CD4-positive, alpha-beta T cell treated with Interleukin-17A for 1 hour (primary cell): Measurements from ENCODE around the gene TRPM3.

ENCODE experiments used
- DNase-seq: peaks from one replicate; pipeline ENCODE4 v3.0.0-alpha.2; 2020

The TRPM3 gene

GRCh38 chr9:70539526-70539925 lies 581.9 kb downstream of the TRPM3 start:
- DNase-seq, result no peak

DNA sequence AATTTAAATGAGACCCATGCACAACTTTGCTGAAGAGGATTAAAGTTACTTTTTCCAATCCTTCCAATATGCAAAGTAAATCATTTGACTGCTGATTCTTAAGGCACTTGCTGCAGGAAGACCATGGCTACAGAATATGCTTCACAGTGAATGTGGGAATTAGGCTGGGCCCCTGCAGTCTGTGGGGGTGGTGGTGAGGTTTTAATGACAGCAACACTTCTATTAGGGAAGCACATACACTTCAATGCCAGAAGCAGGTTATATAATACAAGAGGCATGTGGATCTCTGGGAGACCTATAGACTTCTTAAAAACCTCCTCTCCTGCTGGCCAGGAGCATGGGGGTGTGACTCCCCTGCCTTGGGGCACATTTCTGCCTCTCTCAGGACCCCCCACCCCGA lies 582.4 kb downstream of the TRPM3 start:
- DNase-seq, result no peak

- DNase-seq, result no peak
These were observed 584.3 kb downstream of the TRPM3 start for GRCh38 chr9:70537084-70537483.

GRCh38 chr9:70535546-70536323 lies 585.7 kb downstream of the TRPM3 start:
- DNase-seq, result no peak

- no peak for DNase-seq
These were observed 587.0 kb downstream of the TRPM3 start for GRCh38 chr9:70534471-70534870.

GRCh38 chr9:70534061-70534460 lies 587.4 kb downstream of the TRPM3 start:
- DNase-seq, result no peak

GRCh38 chr9:70533492-70533891 lies 587.9 kb downstream of the TRPM3 start:
- DNase-seq, result no peak

- no peak for DNase-seq
These were observed 588.7 kb downstream of the TRPM3 start for GRCh38 chr9:70532716-70533115.

DNA sequence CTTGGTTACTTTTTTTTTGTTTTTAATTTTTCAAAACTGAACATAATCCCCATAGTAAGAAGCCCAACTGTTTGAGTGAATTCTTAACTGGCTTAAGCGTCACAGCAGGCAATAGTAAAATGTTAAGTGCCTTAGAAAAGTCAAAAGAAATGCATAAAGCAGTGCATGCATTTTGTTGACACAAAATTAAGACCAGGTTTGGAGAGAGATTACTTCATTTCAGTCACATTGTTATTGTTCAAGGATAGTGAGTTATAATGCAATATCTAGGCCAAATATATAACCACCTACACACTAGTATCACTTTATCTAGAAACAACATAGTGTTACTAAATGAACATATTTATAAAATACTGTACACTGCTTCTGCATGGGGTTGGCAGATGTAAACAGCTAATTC lies 590.1 kb downstream of the TRPM3 start:
- no peak for DNase-seq

GRCh38 chr9:70530716-70531115 lies 590.7 kb downstream of the TRPM3 start:
- no peak for DNase-seq

GRCh38 chr9:70529833-70530232 lies 591.6 kb downstream of the TRPM3 start:
- no peak for DNase-seq

DNA sequence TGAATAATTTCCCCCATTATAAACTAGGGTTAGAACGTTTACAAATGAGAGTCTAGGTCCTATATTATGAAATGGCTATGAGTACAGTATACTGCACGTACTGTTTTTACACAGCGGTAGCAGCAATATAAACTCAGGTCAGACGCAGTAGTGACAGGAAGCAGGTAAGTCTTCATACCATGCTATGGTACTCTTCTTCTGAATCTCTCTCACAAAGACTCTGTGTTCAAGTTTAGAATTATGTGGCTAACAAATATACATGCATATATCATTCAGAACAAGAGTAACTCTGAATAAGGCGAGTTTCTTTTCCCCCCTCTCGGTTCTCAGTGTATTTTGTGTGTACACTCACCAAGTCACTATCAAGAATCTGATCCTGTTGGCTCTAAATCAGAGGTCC lies 592.0 kb downstream of the TRPM3 start:
- no peak for DNase-seq

GRCh38 chr9:70526902-70527301 lies 594.5 kb downstream of the TRPM3 start:
- no peak for DNase-seq

DNA sequence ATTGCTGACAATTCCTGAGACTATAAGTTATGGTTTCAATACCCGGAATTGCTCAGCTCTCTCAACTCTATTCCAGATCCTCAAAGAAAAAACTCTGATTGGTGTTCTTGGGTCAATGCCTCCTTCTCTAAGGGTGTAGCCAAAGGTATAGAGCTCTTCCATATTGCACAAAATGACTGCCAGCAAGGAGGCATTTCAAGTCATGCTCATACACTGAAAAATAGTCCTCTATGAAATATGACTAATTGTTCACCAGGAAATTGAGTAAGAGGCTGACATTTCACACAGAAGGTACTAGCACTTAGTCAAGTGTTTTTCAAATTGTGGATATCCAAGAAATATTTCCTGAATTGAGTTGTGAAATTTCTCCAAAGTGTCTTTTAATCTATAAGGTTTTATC lies 595.9 kb downstream of the TRPM3 start:
- no peak for DNase-seq

GRCh38 chr9:70519912-70520724 lies 601.3 kb downstream of the TRPM3 start:
- no peak for DNase-seq

- no peak for DNase-seq
These were observed 603.4 kb downstream of the TRPM3 start for GRCh38 chr9:70517926-70518610.

GRCh38 chr9:70514273-70514672 lies 607.1 kb downstream of the TRPM3 start:
- DNase-seq, result no peak

DNA sequence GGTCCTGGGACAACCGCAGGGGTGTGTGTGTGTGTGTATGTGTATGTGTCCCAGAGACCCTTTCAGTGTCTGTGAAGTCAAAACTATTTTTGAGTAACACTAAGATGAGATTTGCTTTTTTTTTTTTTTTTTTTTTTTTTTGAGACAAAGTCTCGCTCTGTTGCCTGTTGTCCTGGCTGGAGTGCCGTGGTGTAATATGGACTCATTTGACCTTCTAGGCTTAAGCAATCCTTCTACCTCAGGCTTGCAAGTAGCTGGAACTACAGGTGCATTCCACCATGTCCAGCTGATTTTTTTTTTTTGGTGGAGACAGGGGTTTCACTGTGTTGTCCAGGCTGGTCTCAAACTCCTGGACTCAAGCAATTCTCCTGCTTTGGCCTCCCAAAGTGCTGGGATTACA lies 609.6 kb downstream of the TRPM3 start:
- DNase-seq, result no peak

GRCh38 chr9:70510157-70510770 lies 611.2 kb downstream of the TRPM3 start:
- no peak for DNase-seq

GRCh38 chr9:70506159-70506558 lies 615.3 kb downstream of the TRPM3 start:
- DNase-seq, result no peak

DNA sequence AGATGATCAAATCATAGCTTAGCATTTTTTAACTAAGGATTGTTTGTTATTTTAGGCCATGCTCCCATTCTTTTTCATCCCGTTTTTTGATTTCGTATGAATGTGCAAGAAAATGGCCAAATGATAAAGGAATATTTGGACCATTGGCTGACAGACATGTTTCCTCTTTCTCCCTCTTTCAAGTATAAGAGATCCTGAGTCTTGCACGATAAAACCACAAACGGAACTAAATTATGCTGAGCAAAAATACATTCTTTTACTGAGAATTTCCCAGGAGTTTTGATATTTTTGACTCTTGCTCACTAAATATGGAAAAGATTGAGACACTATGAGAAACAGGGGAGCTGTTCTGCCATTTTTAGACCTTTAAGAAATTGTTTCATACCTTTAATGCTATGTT lies 616.6 kb downstream of the TRPM3 start:
- DNase-seq, result no peak

DNA sequence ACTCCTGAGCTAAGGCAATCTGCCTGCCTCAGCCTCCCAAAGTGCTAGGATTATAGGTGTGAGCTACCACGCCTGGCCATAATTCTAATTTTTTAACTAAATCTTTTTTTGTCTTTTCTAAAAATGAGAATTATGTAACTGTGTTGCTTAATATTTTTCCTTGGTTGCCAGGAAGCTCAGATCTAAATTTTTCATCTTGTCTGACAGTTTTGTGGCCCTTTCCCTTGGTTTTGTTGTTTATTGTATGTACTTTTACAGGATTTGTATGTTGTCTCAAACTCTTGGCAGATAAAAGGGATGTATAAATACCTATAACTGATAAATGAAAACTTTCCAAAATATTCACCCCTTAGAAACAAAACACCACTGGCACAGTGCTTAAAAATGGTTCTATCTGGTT lies 618.7 kb downstream of the TRPM3 start:
- DNase-seq, result no peak

DNA sequence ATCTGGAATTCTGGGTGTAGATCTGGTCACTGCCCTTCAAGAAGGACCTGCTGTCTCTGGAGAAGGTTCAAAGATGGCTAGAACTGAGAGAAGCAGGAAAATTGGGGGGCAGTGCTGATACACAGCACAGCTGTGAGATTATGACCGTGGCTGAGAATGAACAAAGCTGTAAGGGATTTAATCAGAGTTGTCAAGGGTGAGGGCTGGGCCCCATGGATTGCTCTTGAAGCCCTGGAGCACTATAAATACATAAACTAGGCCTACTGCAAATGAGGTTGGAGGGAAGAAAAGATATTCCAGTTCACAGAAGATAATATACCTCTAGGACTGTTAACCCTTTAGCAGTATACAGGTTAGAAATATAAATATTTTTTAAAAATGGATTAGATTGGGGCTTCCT lies 620.6 kb downstream of the TRPM3 start:
- DNase-seq, result no peak
